ENCODE results near the gene DGKG.

Gene DGKG

DNA sequence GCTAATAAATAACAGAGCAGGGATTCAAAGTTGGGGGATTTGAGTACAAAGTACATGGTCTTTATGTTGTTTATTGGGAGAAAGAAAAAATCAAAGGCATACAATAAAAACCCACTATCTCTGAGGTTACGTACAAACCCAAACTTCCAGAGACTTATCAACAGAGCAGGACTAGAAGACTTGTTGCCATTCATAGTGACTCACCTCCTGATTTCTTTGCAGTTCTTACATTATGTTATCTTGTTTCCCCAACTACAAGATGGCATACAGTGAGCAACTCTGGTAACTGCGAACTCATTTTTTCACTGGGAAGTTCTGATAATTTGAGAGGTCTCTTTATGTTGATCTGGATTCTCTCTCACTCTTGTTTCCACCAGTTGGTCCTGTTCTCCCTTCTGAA lies 172.5 kb downstream of the DGKG start:
- ChIA-PET CTCF (no interaction called here), POLR2A (no interaction called here)
- TF ChIP-seq ARNT (IDR thresholded peaks at IDR 0.05) = no peak
- no peak for TF ChIP-seq SP1 (IDR thresholded peaks at IDR 0.05)
- TF ChIP-seq FOXA1 (IDR thresholded peaks at IDR 0.05) = no peak
- no peak for TF ChIP-seq FOXK2 (IDR thresholded peaks at IDR 0.05)
- no peak for TF ChIP-seq CTBP1 (IDR thresholded peaks at IDR 0.05; ENCODE audit: borderline replicate concordance)
- no peak for TF ChIP-seq LEF1 (IDR thresholded peaks at IDR 0.05; ENCODE audit: borderline replicate concordance)
- TF ChIP-seq L3MBTL2 (conservative IDR thresholded peaks at IDR 0.05) = no peak
- no peak for TF ChIP-seq ELF4 (IDR thresholded peaks at IDR 0.05)
- DNase-seq (ENCODE audit: extremely low spot score) = no peak

DNA sequence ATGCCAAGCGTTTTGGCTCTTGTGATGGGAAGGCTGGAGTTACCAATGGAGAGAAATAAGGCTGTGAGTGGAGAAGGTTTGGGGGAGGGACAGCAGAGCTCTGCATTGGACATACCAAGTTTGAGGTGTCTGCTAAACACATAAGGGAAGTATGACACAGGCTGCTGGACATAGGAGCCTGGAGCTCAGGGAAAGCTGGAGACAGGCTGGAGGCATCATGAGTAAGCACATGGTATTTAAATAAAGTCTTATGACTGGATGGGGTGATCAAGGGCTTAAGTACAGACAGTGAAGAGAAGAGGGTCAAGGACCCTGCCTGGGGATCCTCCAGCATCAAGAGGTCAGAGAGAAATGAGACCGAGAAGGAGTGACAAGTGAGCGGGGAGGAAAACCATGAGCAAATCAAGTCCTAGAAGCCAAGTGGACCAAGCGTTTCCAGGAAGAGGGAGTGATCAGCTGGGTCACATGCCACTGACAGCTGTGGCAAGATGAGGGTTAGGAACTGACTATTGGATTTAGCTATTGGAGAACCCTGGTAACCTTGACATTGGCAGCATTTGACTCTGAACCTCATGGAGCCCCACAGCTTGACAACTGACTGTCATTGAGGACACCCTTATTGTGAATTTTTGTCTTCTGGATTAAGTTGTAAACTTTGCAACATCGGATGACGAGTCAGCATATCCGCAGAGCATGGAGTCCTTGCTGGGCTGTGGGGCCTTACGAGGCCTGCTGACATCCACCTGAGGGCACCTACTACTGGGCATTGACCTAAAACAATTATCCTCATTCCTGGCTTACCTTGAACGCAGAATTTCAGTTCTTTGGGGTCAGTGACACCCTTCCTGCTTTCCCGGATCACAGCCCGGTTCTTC lies 174.4 kb downstream of the DGKG start:
- DNase-seq (ENCODE audit: extremely low spot score) = no peak
- POLR2A ChIA-PET = no interaction called here
- CTCF ChIA-PET = no interaction called here
- no peak for TF ChIP-seq LEF1 (IDR thresholded peaks at IDR 0.05; ENCODE audit: borderline replicate concordance)
- TF ChIP-seq NFRKB (IDR thresholded peaks at IDR 0.05) = no peak
- TF ChIP-seq ELF4 (IDR thresholded peaks at IDR 0.05) = no peak
- no peak for TF ChIP-seq ARNT (IDR thresholded peaks at IDR 0.05)
- TF ChIP-seq L3MBTL2 (conservative IDR thresholded peaks at IDR 0.05) = no peak
- no peak for TF ChIP-seq SUZ12 (IDR thresholded peaks at IDR 0.05)
- no peak for TF ChIP-seq FOXK2 (IDR thresholded peaks at IDR 0.05)
- no peak for TF ChIP-seq CTBP1 (IDR thresholded peaks at IDR 0.05; ENCODE audit: borderline replicate concordance)
- no peak for TF ChIP-seq FOXA1 (IDR thresholded peaks at IDR 0.05)
- TF ChIP-seq, protein P1, sequence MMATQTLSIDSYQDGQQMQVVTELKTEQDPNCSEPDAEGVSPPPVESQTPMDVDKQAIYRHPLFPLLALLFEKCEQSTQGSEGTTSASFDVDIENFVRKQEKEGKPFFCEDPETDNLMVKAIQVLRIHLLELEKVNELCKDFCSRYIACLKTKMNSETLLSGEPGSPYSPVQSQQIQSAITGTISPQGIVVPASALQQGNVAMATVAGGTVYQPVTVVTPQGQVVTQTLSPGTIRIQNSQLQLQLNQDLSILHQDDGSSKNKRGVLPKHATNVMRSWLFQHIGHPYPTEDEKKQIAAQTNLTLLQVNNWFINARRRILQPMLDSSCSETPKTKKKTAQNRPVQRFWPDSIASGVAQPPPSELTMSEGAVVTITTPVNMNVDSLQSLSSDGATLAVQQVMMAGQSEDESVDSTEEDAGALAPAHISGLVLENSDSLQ (IDR thresholded peaks at IDR 0.05) = no peak
- TF ChIP-seq BHLHE40 (IDR thresholded peaks at IDR 0.05; ENCODE audit: borderline replicate concordance) = no peak
- no peak for TF ChIP-seq FOXM1 (IDR thresholded peaks at IDR 0.05; ENCODE audit: borderline replicate concordance)
- no peak for TF ChIP-seq HDGF (IDR thresholded peaks at IDR 0.05; ENCODE audit: borderline replicate concordance)
- TF ChIP-seq SP1 (IDR thresholded peaks at IDR 0.05) = no peak
- no peak for TF ChIP-seq ZNF384 (IDR thresholded peaks at IDR 0.05)
- no peak for TF ChIP-seq TARDBP (IDR thresholded peaks at IDR 0.05)

DNA sequence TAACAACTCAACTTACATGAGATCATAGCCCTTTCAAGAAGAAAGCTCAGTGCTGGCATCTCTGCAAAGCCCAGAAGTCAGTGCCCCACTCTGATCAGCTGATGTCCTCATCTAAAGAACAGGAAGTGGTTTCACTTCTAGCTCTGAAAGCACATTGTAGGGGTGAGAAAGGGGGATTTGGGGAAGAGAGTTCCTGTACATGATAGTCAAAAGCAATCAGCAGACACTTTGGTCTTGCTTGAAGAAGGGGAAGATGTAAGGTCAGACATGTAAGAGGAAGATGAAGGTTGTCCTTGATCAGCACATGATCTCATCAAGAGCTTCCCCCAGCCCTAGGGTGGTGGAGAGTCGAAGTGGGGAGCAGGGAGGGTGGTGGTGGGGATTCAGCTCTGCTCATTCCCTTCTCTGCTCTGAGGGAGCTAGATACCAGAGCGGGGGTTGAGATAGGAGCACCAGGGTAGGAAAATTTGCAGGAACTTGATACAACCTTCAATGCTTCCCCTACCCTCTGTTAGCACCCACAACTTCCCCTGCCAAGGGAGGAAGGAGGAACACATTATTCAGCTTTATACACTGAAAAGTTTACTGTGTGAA lies 176.7 kb downstream of the DGKG start:
- CTCF ChIA-PET = no interaction called here
- no peak for DNase-seq (ENCODE audit: extremely low spot score)
- POLR2A ChIA-PET = no interaction called here
- no peak for TF ChIP-seq ZNF384 (IDR thresholded peaks at IDR 0.05)

DNA sequence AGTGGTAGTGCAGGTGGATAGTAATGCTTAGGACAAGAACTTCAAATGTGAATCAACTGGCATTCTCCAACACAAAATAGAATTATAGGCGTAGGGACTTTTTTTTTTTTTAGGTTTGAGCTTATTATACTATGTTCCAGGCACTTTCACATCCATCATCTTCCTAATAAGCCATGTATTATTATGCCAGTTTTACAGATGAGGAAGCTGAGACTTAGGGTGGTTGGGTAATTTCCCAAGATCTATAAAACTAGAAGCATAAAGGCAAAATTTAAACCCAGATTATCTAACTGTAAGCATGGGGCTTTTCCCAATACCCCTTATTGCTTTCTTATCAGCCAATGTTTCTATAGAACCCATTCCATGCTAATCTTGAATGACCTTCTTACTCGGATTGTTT lies 178.0 kb downstream of the DGKG start:
- TF ChIP-seq ELF4 (IDR thresholded peaks at IDR 0.05) (no peak), TARDBP (IDR thresholded peaks at IDR 0.05) (no peak), LEF1 (IDR thresholded peaks at IDR 0.05; ENCODE audit: borderline replicate concordance) (no peak), FOXM1 (IDR thresholded peaks at IDR 0.05; ENCODE audit: borderline replicate concordance) (no peak), FOXK2 (IDR thresholded peaks at IDR 0.05) (no peak)
- ChIA-PET CTCF (no interaction called here), POLR2A (no interaction called here)
- DNase-seq (ENCODE audit: extremely low spot score) = no peak

DNA sequence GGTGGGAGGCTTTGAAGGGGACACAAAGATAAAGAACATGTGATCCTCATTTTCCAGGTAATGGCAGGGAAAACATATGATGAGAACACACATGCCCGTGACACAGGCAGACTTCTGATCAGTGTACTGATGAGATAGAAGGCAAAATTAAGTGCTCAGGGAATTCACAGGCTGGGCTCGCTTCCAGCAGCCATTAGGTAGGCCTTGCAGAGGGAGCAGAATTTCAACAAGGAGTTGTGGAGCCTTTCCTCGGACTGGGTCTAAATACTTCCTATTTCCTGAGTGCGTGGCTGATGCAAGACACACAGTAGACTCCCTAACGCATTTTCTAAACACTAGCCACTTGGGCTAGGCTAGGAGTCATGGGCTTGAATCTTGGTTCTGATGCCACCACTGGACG lies 179.2 kb downstream of the DGKG start:
- CTCF ChIA-PET = no interaction called here
- no peak for TF ChIP-seq SUZ12 (IDR thresholded peaks at IDR 0.05)
- POLR2A ChIA-PET = no interaction called here
- no peak for DNase-seq (ENCODE audit: extremely low spot score)

DNA sequence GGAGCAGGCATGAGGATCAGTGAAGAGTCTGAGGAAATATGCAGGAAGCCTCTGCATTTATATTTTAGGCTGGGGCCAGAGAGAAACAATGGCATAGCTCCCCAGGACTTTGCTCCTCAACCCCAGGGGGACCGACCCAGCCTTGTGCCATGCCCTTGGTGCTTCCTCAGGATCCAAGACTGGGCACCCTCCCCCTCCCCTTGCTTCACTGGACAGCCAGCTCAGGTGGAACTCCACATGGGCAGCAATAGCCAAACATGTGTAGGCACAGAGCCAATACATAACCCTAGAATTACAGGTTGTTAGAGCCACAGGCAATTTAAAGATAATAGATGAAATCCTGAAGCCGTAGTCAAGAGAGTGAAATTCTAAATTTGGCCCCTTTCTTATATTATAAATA lies 180.1 kb downstream of the DGKG start:
- DNase-seq (ENCODE audit: extremely low spot score) = no peak
- TF ChIP-seq LEF1 (IDR thresholded peaks at IDR 0.05; ENCODE audit: borderline replicate concordance) (no peak), FOXA1 (IDR thresholded peaks at IDR 0.05) (no peak), HDGF (IDR thresholded peaks at IDR 0.05; ENCODE audit: borderline replicate concordance) (no peak), BHLHE40 (IDR thresholded peaks at IDR 0.05; ENCODE audit: borderline replicate concordance) (no peak), FOXK2 (IDR thresholded peaks at IDR 0.05) (no peak), ARNT (IDR thresholded peaks at IDR 0.05) (no peak), FOXM1 (IDR thresholded peaks at IDR 0.05; ENCODE audit: borderline replicate concordance) (no peak), CTBP1 (IDR thresholded peaks at IDR 0.05; ENCODE audit: borderline replicate concordance) (no peak), ZNF384 (IDR thresholded peaks at IDR 0.05) (no peak), ELF4 (IDR thresholded peaks at IDR 0.05) (no peak)
- TF ChIP-seq, protein P1 (IDR thresholded peaks at IDR 0.05) = no peak
- CTCF ChIA-PET = no interaction called here
- POLR2A ChIA-PET = no interaction called here

DNA sequence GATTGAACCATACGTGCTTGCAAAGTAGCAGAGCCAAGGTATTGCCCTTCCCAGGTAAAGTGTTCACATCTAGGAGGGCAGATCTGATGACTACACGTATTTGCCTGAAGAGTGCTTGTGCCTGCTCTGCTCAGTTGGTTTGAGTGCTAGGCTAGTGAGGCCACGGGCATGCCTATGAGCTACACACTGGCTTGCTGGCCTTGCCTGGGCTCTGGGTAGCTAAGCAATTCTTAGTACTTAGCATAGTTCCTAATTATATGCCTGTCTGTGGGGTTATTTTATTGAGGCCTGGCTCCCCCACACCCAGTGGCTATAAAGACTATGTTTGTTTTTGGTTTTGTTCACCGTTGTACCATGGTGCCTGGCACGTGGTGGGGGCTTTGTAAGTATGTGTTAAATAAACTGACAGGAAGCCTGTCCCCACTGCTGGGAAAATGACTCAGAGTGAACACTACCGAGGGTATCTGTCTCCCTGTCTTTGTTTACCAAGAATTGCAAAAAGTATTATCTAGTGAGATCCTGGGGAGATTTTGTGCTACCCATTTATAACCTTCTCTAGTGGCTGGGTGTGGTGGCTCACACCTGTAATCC lies 181.0 kb downstream of the DGKG start:
- no peak for DNase-seq (ENCODE audit: extremely low spot score)
- TF ChIP-seq ARNT (IDR thresholded peaks at IDR 0.05) = no peak
- no peak for TF ChIP-seq BHLHE40 (IDR thresholded peaks at IDR 0.05; ENCODE audit: borderline replicate concordance)
- TF ChIP-seq, protein P1 (IDR thresholded peaks at IDR 0.05) = no peak
- no peak for TF ChIP-seq CTBP1 (IDR thresholded peaks at IDR 0.05; ENCODE audit: borderline replicate concordance)
- no peak for TF ChIP-seq L3MBTL2 (conservative IDR thresholded peaks at IDR 0.05)
- no peak for TF ChIP-seq LEF1 (IDR thresholded peaks at IDR 0.05; ENCODE audit: borderline replicate concordance)
- no peak for TF ChIP-seq FOXK2 (IDR thresholded peaks at IDR 0.05)
- no peak for TF ChIP-seq ZNF384 (IDR thresholded peaks at IDR 0.05)
- no peak for TF ChIP-seq SP1 (IDR thresholded peaks at IDR 0.05)
- TF ChIP-seq FOXM1 (IDR thresholded peaks at IDR 0.05; ENCODE audit: borderline replicate concordance) = no peak
- no peak for TF ChIP-seq SUZ12 (IDR thresholded peaks at IDR 0.05)
- no peak for TF ChIP-seq ELF4 (IDR thresholded peaks at IDR 0.05)
- no peak for TF ChIP-seq TARDBP (IDR thresholded peaks at IDR 0.05)
- no peak for TF ChIP-seq HDGF (IDR thresholded peaks at IDR 0.05; ENCODE audit: borderline replicate concordance)
- no peak for TF ChIP-seq NFRKB (IDR thresholded peaks at IDR 0.05)
- CTCF ChIA-PET = no interaction called here
- POLR2A ChIA-PET = no interaction called here
